GM19238 (cell line): ENCODE results near the gene TUSC1.
"Not testable (repeated sequence)": the region's sequence is repeated elsewhere in the genome, so short reads cannot be mapped to it uniquely, and the experiment has no call there.

Experiments
- DNase-seq: peaks from one replicate; pipeline ENCODE4 v3.0.0; 2011; ENCODE audit warnings: low spot score; ENCODE audit not compliant: insufficient read length

Gene TUSC1

GRCh38 chr9:25678147-25678666 is at the start of gene TUSC1:
Gene TUSC1, minus strand, starts transcription at chr9:25678444. Its CDS starts 132 bp downstream, at chr9:25678312.
- DNase-seq = peak; percentile 8

GRCh38 chr9:25726871-25727410 is 48.7 kb upstream of the TUSC1 start:
- no peak for DNase-seq

- DNase-seq = no peak
Measured at GRCh38 chr9:25724424-25724823, 46.2 kb upstream of the TUSC1 start.

- DNase-seq = no peak
Measured at GRCh38 chr9:25716220-25716872, 38.1 kb upstream of the TUSC1 start.

- no peak for DNase-seq
Measured at GRCh38 chr9:25709941-25710340, 31.7 kb upstream of the TUSC1 start.

GRCh38 chr9:25704800-25705199 is 26.6 kb upstream of the TUSC1 start:
- DNase-seq = no peak

- DNase-seq = no peak
Measured at GRCh38 chr9:25703701-25704357, 25.6 kb upstream of the TUSC1 start.

GRCh38 chr9:25702536-25702935 is 24.3 kb upstream of the TUSC1 start:
- no peak for DNase-seq

- not testable (repeated sequence) for DNase-seq
Measured at GRCh38 chr9:25700899-25701298, 22.7 kb upstream of the TUSC1 start.

- no peak for DNase-seq
Measured at GRCh38 chr9:25700430-25700829, 22.2 kb upstream of the TUSC1 start.

- DNase-seq = no peak
Measured at GRCh38 chr9:25691786-25692185, 13.5 kb upstream of the TUSC1 start.

GRCh38 chr9:25684321-25684720 is 6.1 kb upstream of the TUSC1 start:
- DNase-seq = no peak

GRCh38 chr9:25681266-25681665 is 3.0 kb upstream of the TUSC1 start:
- DNase-seq = no peak

- no peak for DNase-seq
Measured at GRCh38 chr9:25678846-25679360, 659 bp upstream of the TUSC1 start.

- no peak for DNase-seq
Measured at GRCh38 chr9:25677301-25678146, 720 bp downstream of the TUSC1 start.

- not testable (repeated sequence) for DNase-seq
Measured at GRCh38 chr9:25675858-25676257, 2.4 kb downstream of the TUSC1 start.

GRCh38 chr9:25658571-25658970 is 19.7 kb downstream of the TUSC1 start:
- DNase-seq = no peak

GRCh38 chr9:25654417-25654816 is 23.8 kb downstream of the TUSC1 start:
- no peak for DNase-seq

- DNase-seq = no peak
Measured at GRCh38 chr9:25648116-25648515, 30.1 kb downstream of the TUSC1 start.

- no peak for DNase-seq
Measured at GRCh38 chr9:25636026-25636425, 42.2 kb downstream of the TUSC1 start.

GRCh38 chr9:25629231-25629630 is 49.0 kb downstream of the TUSC1 start:
- no peak for DNase-seq
